Gastrocnemius medialis (tissue), 4 donors: ENCODE results near the gene ZIC5.

Source experiments
- POLR2A ChIP-seq, 2 donors: fragments of 450-650 bp; IDR thresholded peaks; one replicate each; pipeline ENCODE4 v1.6.1; 2017; ENCODE audit warnings: antibody characterized with exemption in 2 of 2, mild to moderate bottlenecking in 2 of 2, moderate library complexity in 2 of 2
- TF ChIP-seq, protein P1 (sequence below), 5 experiments: fragments of 450-650 bp in 3 of 5; fragments of 200-600 bp in 2 of 5; sonication (generic) in 2 of 5; IDR thresholded peaks in 4 of 5; conservative IDR thresholded peaks in 1 of 5; 1 replicate in 4 of 5; 2 replicates in 1 of 5; pipeline ENCODE4 v1.5.1; 2016 to 2019; ENCODE audit warnings: antibody characterized with exemption in 5 of 5, mild to moderate bottlenecking in 3 of 5, moderate library complexity in 3 of 5

DNA sequence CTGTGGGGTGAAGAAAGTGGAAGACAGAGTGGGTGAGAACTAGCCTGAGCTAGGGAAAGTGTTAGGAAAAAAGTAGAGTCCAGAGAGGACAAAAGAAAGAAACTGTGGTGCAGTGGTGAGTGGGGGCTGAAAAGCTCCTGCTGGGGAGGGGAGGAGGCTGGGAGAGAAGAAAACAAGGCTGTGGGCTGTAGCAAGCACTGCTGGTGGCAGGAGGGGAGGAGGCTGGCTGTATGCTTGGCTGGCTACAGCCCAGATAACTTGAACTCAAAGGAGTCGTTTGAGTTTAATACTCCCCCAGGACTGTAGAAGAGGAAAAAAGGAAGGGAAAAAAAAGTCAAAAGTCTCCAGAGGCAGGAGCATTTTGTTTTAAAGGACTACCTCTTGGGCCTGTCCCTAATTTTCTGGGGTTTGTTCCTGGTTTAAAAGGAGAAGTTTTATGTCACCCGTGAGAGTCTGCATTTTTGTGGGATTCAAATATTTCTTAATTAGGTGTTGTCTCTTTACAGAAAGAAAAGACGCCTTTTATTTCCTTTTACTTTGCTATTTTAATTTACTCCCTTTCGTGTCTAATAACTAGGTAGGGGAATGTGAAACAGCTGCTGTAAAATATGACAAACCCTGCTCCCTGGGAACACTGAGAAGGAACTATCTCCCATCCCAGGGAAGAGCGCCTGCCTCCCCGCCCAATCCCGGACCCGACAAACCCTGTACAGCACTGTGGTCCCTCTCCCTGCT, 21.7 kb downstream of the ZIC5 start:
- TF ChIP-seq, protein P1, sequence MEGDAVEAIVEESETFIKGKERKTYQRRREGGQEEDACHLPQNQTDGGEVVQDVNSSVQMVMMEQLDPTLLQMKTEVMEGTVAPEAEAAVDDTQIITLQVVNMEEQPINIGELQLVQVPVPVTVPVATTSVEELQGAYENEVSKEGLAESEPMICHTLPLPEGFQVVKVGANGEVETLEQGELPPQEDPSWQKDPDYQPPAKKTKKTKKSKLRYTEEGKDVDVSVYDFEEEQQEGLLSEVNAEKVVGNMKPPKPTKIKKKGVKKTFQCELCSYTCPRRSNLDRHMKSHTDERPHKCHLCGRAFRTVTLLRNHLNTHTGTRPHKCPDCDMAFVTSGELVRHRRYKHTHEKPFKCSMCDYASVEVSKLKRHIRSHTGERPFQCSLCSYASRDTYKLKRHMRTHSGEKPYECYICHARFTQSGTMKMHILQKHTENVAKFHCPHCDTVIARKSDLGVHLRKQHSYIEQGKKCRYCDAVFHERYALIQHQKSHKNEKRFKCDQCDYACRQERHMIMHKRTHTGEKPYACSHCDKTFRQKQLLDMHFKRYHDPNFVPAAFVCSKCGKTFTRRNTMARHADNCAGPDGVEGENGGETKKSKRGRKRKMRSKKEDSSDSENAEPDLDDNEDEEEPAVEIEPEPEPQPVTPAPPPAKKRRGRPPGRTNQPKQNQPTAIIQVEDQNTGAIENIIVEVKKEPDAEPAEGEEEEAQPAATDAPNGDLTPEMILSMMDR (IDR thresholded peaks at IDR 0.05 in 4 of 5, conservative IDR thresholded peaks at IDR 0.05 in 1 of 5): no peak
- no peak for TF ChIP-seq POLR2A (IDR thresholded peaks at IDR 0.05)
